Gastrocnemius medialis (tissue), 4 donors: ENCODE results near the gene TMEM163.

Experiments used
- POLR2A ChIP-seq, 2 donors: fragments of 450-650 bp; IDR thresholded peaks; one replicate each; pipeline ENCODE4 v1.6.1; 2017; ENCODE audit warnings: antibody characterized with exemption in 2 of 2, mild to moderate bottlenecking in 2 of 2, moderate library complexity in 2 of 2
- TF ChIP-seq, protein P1 (sequence below), 5 experiments: fragments of 450-650 bp in 3 of 5; fragments of 200-600 bp in 2 of 5; sonication (generic) in 2 of 5; IDR thresholded peaks in 4 of 5; conservative IDR thresholded peaks in 1 of 5; 1 replicate in 4 of 5; 2 replicates in 1 of 5; pipeline ENCODE4 v1.5.1; 2016 to 2019; ENCODE audit warnings: antibody characterized with exemption in 5 of 5, mild to moderate bottlenecking in 3 of 5, moderate library complexity in 3 of 5

- TF ChIP-seq, protein P1, sequence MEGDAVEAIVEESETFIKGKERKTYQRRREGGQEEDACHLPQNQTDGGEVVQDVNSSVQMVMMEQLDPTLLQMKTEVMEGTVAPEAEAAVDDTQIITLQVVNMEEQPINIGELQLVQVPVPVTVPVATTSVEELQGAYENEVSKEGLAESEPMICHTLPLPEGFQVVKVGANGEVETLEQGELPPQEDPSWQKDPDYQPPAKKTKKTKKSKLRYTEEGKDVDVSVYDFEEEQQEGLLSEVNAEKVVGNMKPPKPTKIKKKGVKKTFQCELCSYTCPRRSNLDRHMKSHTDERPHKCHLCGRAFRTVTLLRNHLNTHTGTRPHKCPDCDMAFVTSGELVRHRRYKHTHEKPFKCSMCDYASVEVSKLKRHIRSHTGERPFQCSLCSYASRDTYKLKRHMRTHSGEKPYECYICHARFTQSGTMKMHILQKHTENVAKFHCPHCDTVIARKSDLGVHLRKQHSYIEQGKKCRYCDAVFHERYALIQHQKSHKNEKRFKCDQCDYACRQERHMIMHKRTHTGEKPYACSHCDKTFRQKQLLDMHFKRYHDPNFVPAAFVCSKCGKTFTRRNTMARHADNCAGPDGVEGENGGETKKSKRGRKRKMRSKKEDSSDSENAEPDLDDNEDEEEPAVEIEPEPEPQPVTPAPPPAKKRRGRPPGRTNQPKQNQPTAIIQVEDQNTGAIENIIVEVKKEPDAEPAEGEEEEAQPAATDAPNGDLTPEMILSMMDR (IDR thresholded peaks at IDR 0.05 in 4 of 5, conservative IDR thresholded peaks at IDR 0.05 in 1 of 5), result no peak
- no peak for TF ChIP-seq POLR2A (IDR thresholded peaks at IDR 0.05)
Observed at GRCh38 chr2:134574611-134575330, 144.0 kb downstream of the TMEM163 start.
